Body of pancreas (tissue), 4 donors: ENCODE results near the gene NTRK2.

ENCODE experiments used
- CTCF ChIP-seq, 7 experiments: fragments of 450-650 bp in 4 of 7; fragments of 200-600 bp in 3 of 7; sonication (generic) in 3 of 7; IDR thresholded peaks; one replicate each; pipeline ENCODE4 v1.5.1; 2016 to 2019; ENCODE audit warnings: antibody characterized with exemption in 7 of 7
- POLR2A ChIP-seq, 3 donors: fragments of 450-650 bp; IDR thresholded peaks; one replicate each; pipeline ENCODE4 v1.6.1; 2016; ENCODE audit warnings: antibody characterized with exemption in 3 of 3, mild to moderate bottlenecking in 2 of 3

- TF ChIP-seq POLR2A (IDR thresholded peaks at IDR 0.05) (no peak), CTCF (IDR thresholded peaks at IDR 0.05) (no peak)
These were observed 199.6 kb downstream of the NTRK2 start for GRCh38 chr9:84869091-84869490.
